Hematopoietic multipotent progenitor cell treated with erythropoietin and hydrocortisone succinate and interleukin-3 and kit ligand, for 15 days (in vitro differentiated cells): ENCODE results near the gene FADD.
"Not testable (repeated sequence)": the region's sequence is repeated elsewhere in the genome, so short reads cannot be mapped to it uniquely, and the experiment has no call there.

Experiments
- DNase-seq: peaks from one replicate; pipeline ENCODE4 v3.0.0-alpha.2; 2015; ENCODE audit warnings: low spot score

The FADD gene

GRCh38 chr11:70205049-70205725 lies 2.1 kb downstream of the FADD start:
- no peak for DNase-seq

GRCh38 chr11:70205766-70206165 lies 2.7 kb downstream of the FADD start:
- DNase-seq: no peak

- DNase-seq: no peak
Observed at GRCh38 chr11:70206226-70206981, 3.3 kb downstream of the FADD start.

GRCh38 chr11:70206982-70207376 lies 3.9 kb downstream of the FADD start:
- DNase-seq: no peak

- no peak for DNase-seq
Observed at GRCh38 chr11:70207531-70208131, 4.5 kb downstream of the FADD start.

DNA sequence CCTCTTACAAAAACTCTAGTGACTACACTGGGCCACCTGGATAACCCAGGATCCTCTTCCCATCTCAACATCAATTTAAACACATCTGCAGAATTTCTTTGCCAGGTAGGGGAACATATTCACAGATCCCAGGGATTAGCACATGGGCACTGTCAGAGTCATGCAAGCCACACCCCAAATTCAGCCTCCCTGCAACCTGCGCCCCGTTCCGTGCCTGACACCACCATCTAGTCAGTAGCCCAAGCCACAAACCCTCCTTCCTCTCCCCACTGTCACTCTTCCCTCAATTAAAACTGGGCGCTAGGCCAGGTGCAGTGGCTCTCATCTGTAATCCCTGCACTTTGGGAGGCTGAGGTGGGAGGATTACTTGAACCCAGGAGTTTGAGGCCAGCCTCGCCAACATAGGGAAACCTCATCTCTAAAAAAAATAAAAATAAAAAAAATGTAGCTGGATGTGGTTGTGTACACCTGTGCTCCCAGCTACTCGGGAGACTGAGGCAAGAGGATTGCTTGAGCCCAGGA lies 6.4 kb downstream of the FADD start:
- no peak for DNase-seq

DNA sequence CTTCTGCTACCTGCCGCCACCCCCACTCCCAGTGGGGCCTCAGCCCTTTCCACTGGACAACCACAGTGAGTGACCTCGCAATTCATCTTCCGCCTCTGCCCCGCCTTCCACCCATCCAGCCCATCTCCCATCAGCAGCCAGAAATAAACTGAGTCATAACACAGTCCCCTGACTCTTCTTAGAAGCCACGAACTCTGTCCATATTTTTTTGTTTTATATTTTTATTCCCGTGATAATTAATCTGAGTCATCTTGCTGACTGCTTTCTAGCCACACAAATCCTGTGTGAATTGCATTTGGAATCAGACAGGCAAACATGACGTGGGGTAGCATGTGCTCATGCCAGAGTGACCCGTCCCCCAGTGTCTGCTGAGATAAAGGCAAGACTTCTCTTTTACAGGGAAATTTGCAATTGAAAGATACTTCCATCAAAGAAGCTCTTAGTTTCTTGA lies 7.0 kb downstream of the FADD start:
- DNase-seq: no peak

- DNase-seq: no peak
Observed at GRCh38 chr11:70210530-70210929, 7.4 kb downstream of the FADD start.

DNA sequence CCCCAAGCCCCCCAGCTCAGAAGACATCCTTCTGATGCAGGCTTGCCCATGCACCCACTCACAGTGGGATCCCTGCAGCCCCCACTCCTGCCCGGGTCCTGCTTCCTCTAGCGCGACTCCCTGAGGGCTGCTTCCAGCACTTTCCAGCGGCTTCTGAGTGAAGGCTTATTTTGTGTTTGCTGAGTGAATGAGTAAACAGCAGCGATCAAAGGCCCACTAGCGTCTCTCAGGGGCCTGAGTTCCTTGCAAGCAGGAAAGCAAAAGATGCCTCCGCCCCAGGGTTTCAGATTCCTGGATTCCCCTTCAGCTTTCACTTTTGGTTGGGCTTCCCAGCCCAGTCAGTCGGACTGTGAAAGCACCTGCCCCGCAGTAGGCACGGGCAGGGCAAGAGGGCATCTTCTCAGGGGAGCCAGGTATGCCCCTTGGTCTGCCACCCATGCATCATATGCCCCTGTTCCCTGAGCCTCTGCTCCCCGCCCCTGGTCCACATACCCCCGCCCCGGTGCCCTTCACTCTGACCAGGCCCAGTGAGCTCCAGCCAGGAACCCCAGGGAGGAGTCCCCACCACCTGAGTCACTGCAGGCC lies 9.2 kb downstream of the FADD start:
- DNase-seq: no peak

DNA sequence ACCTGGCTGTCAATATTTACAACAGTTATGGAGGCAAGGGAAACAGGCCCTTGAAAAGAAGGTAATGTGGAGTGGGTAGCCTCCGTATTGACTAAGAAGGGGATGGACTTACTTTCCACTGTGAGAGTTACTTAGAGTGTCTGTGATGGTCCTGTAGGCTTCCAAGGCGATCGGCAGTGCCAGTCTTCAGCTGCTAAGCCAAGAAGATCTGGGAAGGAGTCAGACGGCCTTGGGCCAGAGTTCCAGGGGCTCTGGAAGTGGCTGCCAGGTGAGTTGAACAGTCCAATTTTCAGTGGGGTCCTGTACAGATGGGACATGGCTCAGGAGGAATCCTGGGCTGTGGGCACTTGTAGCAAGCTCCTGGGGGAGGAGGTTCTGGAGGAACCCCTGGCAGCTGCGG lies 14.3 kb downstream of the FADD start:
- not testable (repeated sequence) for DNase-seq

GRCh38 chr11:70218076-70218475 lies 15.0 kb downstream of the FADD start:
- DNase-seq: not testable (repeated sequence)

GRCh38 chr11:70220136-70220535 lies 17.0 kb downstream of the FADD start:
- DNase-seq: no peak

DNA sequence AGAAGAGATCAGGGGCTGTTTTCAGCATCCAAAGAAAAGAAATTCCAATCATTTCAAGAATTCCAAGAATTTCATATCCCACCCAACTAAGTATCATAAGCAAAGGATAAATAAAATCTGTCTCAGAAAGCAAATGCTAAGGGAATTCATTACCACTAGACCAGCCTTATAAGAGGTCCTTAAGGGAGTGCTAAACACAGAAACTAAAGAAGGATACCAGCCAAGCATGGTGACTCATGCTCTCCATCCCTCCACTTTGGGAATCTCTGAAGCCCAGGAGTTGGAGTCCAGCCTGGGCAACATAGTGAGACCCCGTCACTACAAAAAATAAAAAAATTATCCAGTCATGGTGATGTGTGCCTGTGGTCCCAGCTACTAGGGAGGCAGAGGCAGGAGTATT lies 17.8 kb downstream of the FADD start:
- DNase-seq: no peak

DNA sequence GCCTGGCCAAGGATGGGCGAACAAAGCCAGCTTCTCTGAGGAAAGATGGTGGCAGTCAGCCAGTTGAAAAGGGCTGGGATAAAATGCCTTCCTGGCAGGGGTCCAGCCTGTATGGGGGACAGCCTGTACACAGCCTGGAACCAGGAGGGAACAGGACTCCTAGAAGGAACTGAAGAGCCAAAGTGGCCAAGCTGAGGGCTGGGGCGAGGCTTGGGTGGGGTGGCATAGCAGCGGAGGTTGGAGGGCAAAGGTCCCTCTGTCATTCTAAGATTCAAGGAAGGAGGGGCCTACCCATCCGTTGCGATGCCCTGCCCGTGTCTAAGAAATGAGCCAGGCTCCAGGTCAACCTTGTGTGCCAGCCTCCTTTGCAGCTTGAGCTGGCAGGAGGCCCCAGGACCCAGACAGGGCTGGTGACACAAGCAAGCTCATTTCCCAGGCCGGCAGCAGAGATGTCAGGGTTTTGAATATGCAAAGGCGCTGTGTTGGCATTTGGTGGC lies 22.6 kb downstream of the FADD start:
- no peak for DNase-seq

DNA sequence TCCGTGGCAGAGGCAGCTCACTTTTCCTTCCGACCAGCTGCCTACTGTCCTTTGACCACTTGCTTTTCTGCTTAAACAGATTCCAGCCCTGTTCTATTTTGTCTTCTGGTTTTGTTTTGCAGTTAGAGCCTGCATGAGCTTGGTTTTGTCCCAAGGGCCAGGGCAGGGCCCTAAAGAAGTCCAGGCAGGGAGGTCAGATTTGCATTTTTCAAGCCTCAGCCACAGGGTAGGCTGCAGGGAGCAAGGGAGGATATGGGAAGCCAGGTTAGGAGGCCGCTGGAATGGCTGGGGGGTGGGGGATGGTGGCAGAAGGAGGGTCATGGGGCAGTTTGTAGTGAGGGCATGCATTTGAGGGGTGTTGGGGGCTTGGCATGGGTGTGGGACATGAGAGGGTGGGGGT lies 23.1 kb downstream of the FADD start:
- no peak for DNase-seq

DNA sequence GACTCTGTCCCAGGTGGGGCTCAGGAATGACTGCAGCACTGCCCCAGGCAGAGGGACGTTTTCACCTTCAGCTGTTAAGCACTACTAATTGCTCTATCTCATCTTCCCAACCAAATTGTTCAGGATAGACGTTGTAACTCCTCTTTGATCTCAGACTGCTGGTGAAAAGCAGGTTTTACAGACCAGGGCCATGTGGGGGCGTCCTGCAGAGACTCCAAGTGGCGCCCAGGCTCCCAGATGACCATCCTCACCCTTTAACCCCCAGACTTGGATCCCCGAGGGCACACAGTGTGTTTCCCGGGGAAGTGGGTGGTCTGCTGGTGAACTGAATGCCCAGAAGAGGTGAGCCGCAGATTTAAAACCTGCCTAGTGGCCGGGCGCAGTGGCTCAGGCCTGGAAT lies 23.9 kb downstream of the FADD start:
- DNase-seq: no peak

DNA sequence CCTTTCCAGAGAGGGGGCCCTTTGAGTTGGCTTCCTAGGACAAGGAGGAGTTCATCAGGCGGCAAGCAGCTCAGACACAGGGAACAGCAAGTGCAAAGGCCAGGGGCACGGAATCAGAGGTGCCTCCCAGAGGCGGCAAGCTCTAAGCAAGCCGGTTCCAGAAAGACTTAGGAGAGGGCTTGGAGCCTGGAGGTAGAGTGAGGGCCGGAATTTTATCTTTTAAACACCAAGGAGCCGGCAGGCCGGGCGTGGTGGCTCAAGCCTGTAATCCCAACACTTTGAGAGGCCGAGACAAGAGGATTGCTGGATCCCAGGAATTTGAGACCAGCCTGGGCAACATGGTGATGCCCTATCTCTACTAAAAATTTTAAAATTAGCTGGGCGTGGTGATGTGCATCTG lies 26.6 kb downstream of the FADD start:
- no peak for DNase-seq

GRCh38 chr11:70230151-70230839 lies 27.2 kb downstream of the FADD start:
- DNase-seq: no peak

- DNase-seq: no peak
Observed at GRCh38 chr11:70230840-70231710, 28.0 kb downstream of the FADD start.

- DNase-seq: no peak
Observed at GRCh38 chr11:70233034-70233433, 29.9 kb downstream of the FADD start.

DNA sequence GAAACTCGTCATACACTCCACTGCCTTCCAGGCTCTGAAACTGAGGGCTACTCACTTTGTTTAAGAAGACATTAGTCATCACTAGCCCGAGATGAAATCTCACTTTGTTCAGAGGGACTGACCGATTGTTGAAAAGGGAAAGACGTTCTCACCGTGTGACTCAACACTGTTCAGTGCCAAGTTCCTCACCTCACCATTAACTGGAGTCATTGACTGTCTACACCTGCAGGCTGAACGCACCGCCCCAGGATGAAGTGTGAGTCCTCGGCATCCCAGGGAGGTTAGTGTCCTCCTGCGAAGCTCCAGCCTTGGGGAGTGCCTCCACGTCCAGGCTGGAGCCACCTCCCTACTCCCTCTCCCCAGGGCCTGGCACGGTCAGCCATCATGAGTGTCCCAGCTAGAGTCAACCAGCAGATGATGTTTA lies 30.4 kb downstream of the FADD start:
- DNase-seq: no peak
